ENCODE measurements around the gene SKIC3. TPM values are rescaled to one million over a fixed set of nuclear protein-coding genes. Genes with fewer than 3 reads are reported as not detected.

Gene SKIC3
- total RNA-seq, 4 donors from 2014 or later, result 59.6 to 110 (median 72.2) TPM

GRCh38 chr5:95533106-95533505 lies 21.7 kb downstream of the SKIC3 start:
- no peaks in the 10 kb centered on the region for H3K9me3 ChIP-seq
- no peak for TF ChIP-seq POLR2A (IDR thresholded peaks at IDR 0.05)
- TF ChIP-seq POLR2AphosphoS5 (IDR thresholded peaks at IDR 0.05), result no peak
- TF ChIP-seq CTCF (IDR thresholded peaks at IDR 0.05), result no peak
- TF ChIP-seq EP300 (IDR thresholded peaks at IDR 0.05), result no peak
- ATAC-seq, result no peak
- 60 to 69% methylated on average over 2 of the region's 2 CpGs for WGBS, 2 donors (ENCODE audit: low coverage in 1 of 2)
- H3K27ac ChIP-seq, result no peak overlapping the region
- peaks cover 5 to 66% of the 10 kb centered on the region in 2 donors for H3K36me3 ChIP-seq
- H3K4me3 ChIP-seq, result no peak overlapping the region
- no peaks in the 10 kb centered on the region for H3K27me3 ChIP-seq
- H3K4me1 ChIP-seq, result peaks cover 0 to 18% (median 0%) of the 10 kb centered on the region in 3 donors

GRCh38 chr5:95532415-95532814 lies 22.4 kb downstream of the SKIC3 start:
- no peaks in the 10 kb centered on the region for H3K27me3 ChIP-seq
- no peak for ATAC-seq
- 97 to 100% methylated on average over 2 of the region's 2 CpGs for WGBS, 2 donors (ENCODE audit: low coverage in 1 of 2)
- no peak overlapping the region for H3K4me3 ChIP-seq
- H3K9me3 ChIP-seq, result no peaks in the 10 kb centered on the region
- TF ChIP-seq POLR2AphosphoS5 (IDR thresholded peaks at IDR 0.05) (no peak), POLR2A (IDR thresholded peaks at IDR 0.05) (no peak), EP300 (IDR thresholded peaks at IDR 0.05) (no peak), CTCF (IDR thresholded peaks at IDR 0.05) (no peak)
- H3K4me1 ChIP-seq, result peaks cover 0 to 15% (median 0%) of the 10 kb centered on the region in 3 donors
- H3K27ac ChIP-seq, result no peak overlapping the region
- H3K36me3 ChIP-seq, result peaks cover 5 to 71% of the 10 kb centered on the region in 2 donors

GRCh38 chr5:95531491-95531890 lies 23.3 kb downstream of the SKIC3 start:
- no peaks in the 10 kb centered on the region for H3K27me3 ChIP-seq
- TF ChIP-seq CTCF (IDR thresholded peaks at IDR 0.05) (no peak), POLR2AphosphoS5 (IDR thresholded peaks at IDR 0.05) (no peak), EP300 (IDR thresholded peaks at IDR 0.05) (no peak), POLR2A (IDR thresholded peaks at IDR 0.05) (no peak)
- H3K9me3 ChIP-seq, result no peaks in the 10 kb centered on the region
- H3K27ac ChIP-seq, result no peak overlapping the region
- H3K36me3 ChIP-seq, result peaks cover 5 to 71% of the 10 kb centered on the region in 2 donors
- no peak for ATAC-seq
- H3K4me1 ChIP-seq, result peaks cover 0 to 7% (median 0%) of the 10 kb centered on the region in 3 donors
- H3K4me3 ChIP-seq, result no peak overlapping the region

- 83 to 94% methylated on average over 2 of the region's 2 CpGs for WGBS, 2 donors (ENCODE audit: low coverage in 1 of 2)
- Histone ChIP-seq H3K4me1 (peaks cover 0 to 7% (median 0%) of the 10 kb centered on the region in 3 donors), H3K36me3 (peaks cover 5 to 69% of the 10 kb centered on the region in 2 donors), H3K4me3 (no peak overlapping the region), H3K27me3 (no peaks in the 10 kb centered on the region), H3K27ac (no peak overlapping the region), H3K9me3 (no peaks in the 10 kb centered on the region)
- TF ChIP-seq POLR2AphosphoS5 (IDR thresholded peaks at IDR 0.05), result no peak
- no peak for TF ChIP-seq CTCF (IDR thresholded peaks at IDR 0.05)
- ATAC-seq, result no peak
Measured at GRCh38 chr5:95530416-95530815, 24.4 kb downstream of the SKIC3 start.

GRCh38 chr5:95528565-95528964 lies 26.2 kb downstream of the SKIC3 start:
- peaks cover 8 to 74% of the 10 kb centered on the region in 2 donors for H3K36me3 ChIP-seq
- no peak for TF ChIP-seq POLR2AphosphoS5 (IDR thresholded peaks at IDR 0.05)
- TF ChIP-seq POLR2A (IDR thresholded peaks at IDR 0.05), result no peak
- no peak for TF ChIP-seq CTCF (IDR thresholded peaks at IDR 0.05)
- TF ChIP-seq EP300 (IDR thresholded peaks at IDR 0.05), result no peak

More at GRCh38 chr5:95528565-95528964, 26.2 kb downstream of the SKIC3 start:
- H3K27me3 ChIP-seq, result no peaks in the 10 kb centered on the region
- H3K4me3 ChIP-seq, result no peak overlapping the region
- peaks cover 0 to 7% (median 0%) of the 10 kb centered on the region in 3 donors for H3K4me1 ChIP-seq
- no peak for ATAC-seq
- H3K9me3 ChIP-seq, result no peaks in the 10 kb centered on the region
- no peak overlapping the region for H3K27ac ChIP-seq

Data from gastroesophageal sphincter (tissue), 4 donors.